ENCODE measurements around the gene ARHGEF39. TPM values are rescaled to one million over a fixed set of nuclear protein-coding genes. Genes with fewer than 3 reads are reported as not detected.
"Not testable (repeated sequence)": the region's sequence is repeated elsewhere in the genome, so short reads cannot be mapped to it uniquely, and the experiment has no call there.

Gene ARHGEF39
- total and polyA plus RNA-seq, 4 donors, result 0.47 to 1.4 (median 1.3) TPM

DNA sequence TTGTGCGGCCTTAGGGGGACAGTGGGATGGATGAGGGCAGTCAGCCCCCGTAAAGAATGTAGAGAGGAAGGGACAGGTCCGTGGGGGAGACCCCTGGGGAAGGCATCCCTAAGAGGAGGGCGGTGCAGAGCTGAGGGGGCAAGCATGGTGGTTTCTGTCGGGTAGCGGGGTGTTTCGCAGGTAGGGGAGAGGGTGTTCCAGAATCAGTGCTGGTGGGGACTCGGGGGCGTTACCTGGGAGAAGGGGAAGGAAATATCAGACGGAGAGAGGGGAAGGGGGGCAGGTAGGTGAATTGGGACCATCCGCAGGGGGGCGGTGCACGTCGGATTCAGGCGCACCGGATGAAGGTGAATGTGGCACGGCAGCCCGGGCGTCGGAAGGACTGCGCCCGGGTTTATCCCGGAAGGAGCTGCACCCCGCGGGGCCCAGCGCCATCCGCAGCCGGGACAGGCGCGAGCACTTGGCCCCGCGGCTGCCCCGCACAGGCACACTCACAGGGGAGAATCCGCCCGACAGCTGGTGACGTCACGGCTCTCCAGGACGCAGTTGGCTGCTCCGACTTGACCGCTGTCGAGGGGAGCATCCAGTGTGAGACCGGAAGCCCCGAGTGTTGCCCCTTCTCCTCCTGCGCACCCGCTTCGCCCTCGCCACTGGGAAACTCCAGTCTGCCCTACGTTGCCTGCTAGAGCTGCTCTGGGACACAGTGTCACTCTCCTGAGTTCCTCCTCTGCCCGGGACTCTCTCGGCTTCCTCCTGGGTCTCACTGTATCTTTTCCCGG, 48.1 kb downstream of the ARHGEF39 start:
- H3K9me3 ChIP-seq (ENCODE audit: control insufficient read depth in 4 of 4, insufficient read depth in 3 of 4, low read length in 3 of 4), result no peaks in the 10 kb centered on the region
- H3K27ac ChIP-seq (ENCODE audit: low read depth in 1 of 2, low read length in 1 of 2), result no peak overlapping the region
- ATAC-seq (ENCODE audit: insufficient read depth, low FRiP score) (peak; percentile 34), DNase-seq (peak; percentile 53 to 80 (median 66))
- H3K36me3 ChIP-seq (ENCODE audit: control insufficient read depth in 4 of 4, insufficient read depth in 4 of 4, low read length in 4 of 4), result no peaks in the 10 kb centered on the region
- TF ChIP-seq, protein P1, sequence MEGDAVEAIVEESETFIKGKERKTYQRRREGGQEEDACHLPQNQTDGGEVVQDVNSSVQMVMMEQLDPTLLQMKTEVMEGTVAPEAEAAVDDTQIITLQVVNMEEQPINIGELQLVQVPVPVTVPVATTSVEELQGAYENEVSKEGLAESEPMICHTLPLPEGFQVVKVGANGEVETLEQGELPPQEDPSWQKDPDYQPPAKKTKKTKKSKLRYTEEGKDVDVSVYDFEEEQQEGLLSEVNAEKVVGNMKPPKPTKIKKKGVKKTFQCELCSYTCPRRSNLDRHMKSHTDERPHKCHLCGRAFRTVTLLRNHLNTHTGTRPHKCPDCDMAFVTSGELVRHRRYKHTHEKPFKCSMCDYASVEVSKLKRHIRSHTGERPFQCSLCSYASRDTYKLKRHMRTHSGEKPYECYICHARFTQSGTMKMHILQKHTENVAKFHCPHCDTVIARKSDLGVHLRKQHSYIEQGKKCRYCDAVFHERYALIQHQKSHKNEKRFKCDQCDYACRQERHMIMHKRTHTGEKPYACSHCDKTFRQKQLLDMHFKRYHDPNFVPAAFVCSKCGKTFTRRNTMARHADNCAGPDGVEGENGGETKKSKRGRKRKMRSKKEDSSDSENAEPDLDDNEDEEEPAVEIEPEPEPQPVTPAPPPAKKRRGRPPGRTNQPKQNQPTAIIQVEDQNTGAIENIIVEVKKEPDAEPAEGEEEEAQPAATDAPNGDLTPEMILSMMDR (IDR thresholded peaks at IDR 0.05; ENCODE audit: control extremely low read depth, extremely low read depth), result no peak
- no peak overlapping the region for H3K9ac ChIP-seq (ENCODE audit: insufficient read depth in 1 of 2, low read length in 2 of 2)
- WGBS, 2 donors, result 9 to 10% methylated on average over 47 to 51 of the region's 51 CpGs
- peaks cover 0 to 17% (median 16%) of the 10 kb centered on the region in 3 donors for H3K27me3 ChIP-seq (ENCODE audit: control insufficient read depth in 3 of 3, insufficient read depth in 3 of 3, low read length in 2 of 3)
- peak overlapping the region; percentile 18 for H3K4me3 ChIP-seq
- H3K4me1 ChIP-seq (ENCODE audit: control insufficient read depth in 5 of 5, insufficient read depth in 5 of 5, low read length in 5 of 5), result peaks cover 0 to 7% (median 0%) of the 10 kb centered on the region in 5 donors

DNA sequence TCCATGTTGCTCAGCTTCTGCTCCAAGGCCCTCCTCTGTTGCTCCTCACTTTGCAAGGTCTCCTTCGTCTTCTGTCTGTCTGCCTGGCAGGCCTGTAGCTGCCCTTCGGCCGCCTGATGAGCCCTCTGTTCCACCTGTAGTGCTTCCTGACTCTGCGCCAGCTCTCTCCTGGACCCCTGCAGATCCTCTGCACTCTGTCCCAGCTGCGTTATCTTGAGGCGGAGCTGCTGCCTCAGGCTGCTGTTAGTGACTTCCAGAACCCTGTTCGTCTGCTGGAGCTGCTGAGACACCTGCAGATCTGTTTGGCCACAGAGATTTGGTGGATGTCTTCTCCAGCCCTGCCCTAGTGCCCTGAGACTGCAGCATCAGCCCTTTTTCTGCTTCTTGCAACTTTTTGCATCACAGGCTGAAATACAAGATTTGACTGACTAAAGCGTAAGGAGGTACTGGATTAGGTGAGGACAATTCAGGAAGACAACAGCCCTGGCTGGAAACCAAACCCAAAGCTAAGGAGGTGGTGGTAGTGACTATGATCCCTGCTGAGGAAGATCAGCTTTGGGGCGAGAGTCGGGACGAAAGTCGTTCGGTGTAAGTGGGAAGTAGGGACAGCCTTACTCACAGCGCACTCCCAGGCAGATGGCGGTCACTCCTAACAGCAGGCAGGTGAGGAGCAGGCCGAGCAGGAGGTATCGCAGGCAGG, 48.9 kb downstream of the ARHGEF39 start:
- no peak overlapping the region for H3K9ac ChIP-seq (ENCODE audit: insufficient read depth in 1 of 2, low read length in 2 of 2)
- H3K9me3 ChIP-seq (ENCODE audit: control insufficient read depth in 4 of 4, insufficient read depth in 3 of 4, low read length in 3 of 4), result no peaks in the 10 kb centered on the region
- TF ChIP-seq, protein P1 (IDR thresholded peaks at IDR 0.05; ENCODE audit: control extremely low read depth, extremely low read depth), result no peak
- H3K36me3 ChIP-seq (ENCODE audit: control insufficient read depth in 4 of 4, insufficient read depth in 4 of 4, low read length in 4 of 4), result no peaks in the 10 kb centered on the region
- H3K27ac ChIP-seq (ENCODE audit: low read depth in 1 of 2, low read length in 1 of 2), result no peak overlapping the region
- no peak overlapping the region for H3K4me3 ChIP-seq
- peaks cover 0 to 17% (median 16%) of the 10 kb centered on the region in 3 donors for H3K27me3 ChIP-seq (ENCODE audit: control insufficient read depth in 3 of 3, insufficient read depth in 3 of 3, low read length in 2 of 3)
- no peak for DNase-seq
- ATAC-seq (ENCODE audit: insufficient read depth, low FRiP score), result no peak
- peaks cover 0 to 7% (median 0%) of the 10 kb centered on the region in 5 donors for H3K4me1 ChIP-seq (ENCODE audit: control insufficient read depth in 5 of 5, insufficient read depth in 5 of 5, low read length in 5 of 5)
- WGBS, 2 donors, result 83 to 84% methylated on average over 17 of the region's 17 CpGs

DNA sequence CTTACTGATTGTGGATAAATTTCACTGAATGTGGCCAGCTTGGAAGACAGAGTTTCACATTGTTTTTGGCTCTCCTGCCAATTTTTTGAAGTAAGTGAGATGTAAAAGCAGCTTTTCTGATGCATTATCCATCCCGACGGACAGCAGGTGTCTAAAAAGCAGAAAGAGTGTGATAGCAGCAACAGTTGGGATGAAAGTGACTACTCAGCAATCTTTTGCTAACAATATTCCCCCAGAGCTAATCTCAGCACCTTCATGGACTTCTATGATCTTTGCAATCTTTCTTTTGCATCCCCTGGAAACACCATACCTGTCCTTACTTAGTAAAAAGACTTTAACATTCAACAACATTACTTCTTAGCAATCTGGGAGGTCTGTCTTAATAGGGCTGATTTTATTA, 52.2 kb downstream of the ARHGEF39 start:
- 93 to 95% methylated on average over 2 of the region's 2 CpGs for WGBS, 2 donors
- H3K9ac ChIP-seq (ENCODE audit: insufficient read depth in 1 of 2, low read length in 2 of 2), result no peak overlapping the region
- H3K27ac ChIP-seq (ENCODE audit: low read depth in 1 of 2, low read length in 1 of 2), result no peak overlapping the region
- no peaks in the 10 kb centered on the region for H3K9me3 ChIP-seq (ENCODE audit: control insufficient read depth in 4 of 4, insufficient read depth in 3 of 4, low read length in 3 of 4)
- H3K36me3 ChIP-seq (ENCODE audit: control insufficient read depth in 4 of 4, insufficient read depth in 4 of 4, low read length in 4 of 4), result peaks cover 2 to 22% (median 7%) of the 10 kb centered on the region in 4 donors
- peaks cover 0 to 7% (median 0%) of the 10 kb centered on the region in 5 donors for H3K4me1 ChIP-seq (ENCODE audit: control insufficient read depth in 5 of 5, insufficient read depth in 5 of 5, low read length in 5 of 5)
- DNase-seq (no peak), ATAC-seq (ENCODE audit: insufficient read depth, low FRiP score) (no peak)
- TF ChIP-seq, protein P1 (IDR thresholded peaks at IDR 0.05; ENCODE audit: control extremely low read depth, extremely low read depth), result no peak
- H3K4me3 ChIP-seq, result no peak overlapping the region
- H3K27me3 ChIP-seq (ENCODE audit: control insufficient read depth in 3 of 3, insufficient read depth in 3 of 3, low read length in 2 of 3), result peaks cover 0 to 14% (median 14%) of the 10 kb centered on the region in 3 donors

DNA sequence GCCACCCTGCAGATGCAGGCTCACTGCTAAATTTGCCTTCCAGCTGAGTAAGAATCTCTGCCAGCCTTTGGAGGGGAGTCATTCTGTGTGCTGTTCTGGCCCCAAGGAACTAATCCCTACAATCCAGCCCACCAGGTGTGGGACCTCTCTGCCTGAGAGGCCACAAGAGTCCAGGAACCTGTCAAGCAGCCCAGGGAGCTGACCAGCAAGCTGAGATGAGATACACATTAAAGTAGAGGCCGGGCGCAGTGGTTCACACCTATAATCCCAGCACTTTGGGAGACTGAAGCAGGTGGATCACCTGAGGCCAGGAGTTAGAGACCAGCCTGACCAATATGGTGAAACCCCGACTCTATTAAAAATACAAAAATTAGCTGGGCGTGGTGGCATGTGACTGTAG, 52.9 kb downstream of the ARHGEF39 start:
- not testable (repeated sequence) for H3K9ac ChIP-seq (ENCODE audit: insufficient read depth in 1 of 2, low read length in 2 of 2); ATAC-seq (ENCODE audit: insufficient read depth, low FRiP score); H3K27ac ChIP-seq (ENCODE audit: low read depth in 1 of 2, low read length in 1 of 2); H3K4me3 ChIP-seq; H3K4me1 ChIP-seq (ENCODE audit: control insufficient read depth in 5 of 5, insufficient read depth in 5 of 5, low read length in 5 of 5); H3K9me3 ChIP-seq (ENCODE audit: control insufficient read depth in 4 of 4, insufficient read depth in 3 of 4, low read length in 3 of 4); H3K27me3 ChIP-seq (ENCODE audit: control insufficient read depth in 3 of 3, insufficient read depth in 3 of 3, low read length in 2 of 3); DNase-seq
- H3K36me3 ChIP-seq (ENCODE audit: control insufficient read depth in 4 of 4, insufficient read depth in 4 of 4, low read length in 4 of 4), result peaks cover 2 to 23% (median 10%) of the 10 kb centered on the region in 4 donors
- WGBS, 2 donors, result 88 to 92% methylated on average over 4 of the region's 4 CpGs
